Cardiac muscle cell (in vitro differentiated cells and primary cell): Measurements from ENCODE around the gene PNCK. TPM values are rescaled to one million over a fixed set of nuclear protein-coding genes. Genes with fewer than 3 reads are reported as not detected.

Source experiments
- DNase-seq, 2 donors: peaks; one replicate each; pipeline versions ENCODE4 v3.0.0 to v3.0.0-alpha.2; 2010 to 2017; ENCODE audit warnings: low read depth in 1 of 2, low spot score in 1 of 2
- H3K27ac ChIP-seq: fragments of 200-600 bp; sonication (generic); 2 replicates; pipeline ENCODE4 v1.5.1; 2016
- H3K27me3 ChIP-seq: fragments of 200-600 bp; sonication (generic); 2 replicates; pipeline ENCODE4 v1.6.0; 2016; ENCODE audit warnings: control low read depth
- H3K36me3 ChIP-seq: fragments of 200-600 bp; sonication (generic); 2 replicates; pipeline ENCODE4 v1.5.1; 2016; ENCODE audit warnings: control low read depth
- H3K4me1 ChIP-seq: fragments of 200-600 bp; sonication (generic); 2 replicates; pipeline ENCODE4 v1.8.1; 2017; ENCODE audit warnings: low read depth, mild to moderate bottlenecking, mixed run types
- H3K4me3 ChIP-seq: fragments of 200-600 bp; sonication (generic); 2 replicates; pipeline ENCODE4 v1.5.1; 2016; ENCODE audit warnings: mild to moderate bottlenecking
- H3K9me3 ChIP-seq: fragments of 200-600 bp; sonication (generic); 2 replicates; pipeline ENCODE4 v1.5.1; 2017; ENCODE audit warnings: low read depth, mild to moderate bottlenecking, control low read depth
- CTCF ChIP-seq: IDR thresholded peaks from 2 replicates; pipeline ENCODE4 v1.5.1; 2012; ENCODE audit warnings: low read depth, mild to moderate bottlenecking, low read length
- polyA plus RNA-seq: library from polyadenylated mRNA; unstranded; fragments of >200 nt; fragmentation: Nextera tagmentation; extraction: Ambion mirVana; gene quantifications from 2 replicates; pipeline ENCODE4 v1.2.1, GENCODE V29; 2016
- total RNA-seq: library from RNA; depleted of rRNA; stranded (reverse); fragments of >200 nt; gene quantifications from 2 replicates; pipeline ENCODE4 v1.2.3, GENCODE V29; 2016

PNCK gene
- total and polyA plus RNA-seq, 2 experiments from 2014 or later: 14.5 to 23.5 TPM

- no peaks in the 10 kb centered on the region for H3K4me1 ChIP-seq
- peaks cover 10% of the 10 kb centered on the region for H3K27me3 ChIP-seq
- no peak overlapping the region for H3K27ac ChIP-seq
- H3K36me3 ChIP-seq: no peaks in the 10 kb centered on the region
- TF ChIP-seq CTCF: no peak
- H3K4me3 ChIP-seq: no peak overlapping the region
- DNase-seq: peak in 1 of 2 donors; percentile 32
- no peaks in the 10 kb centered on the region for H3K9me3 ChIP-seq
Observed at GRCh38 chrX:153622661-153623309, 50.8 kb downstream of the PNCK start.

- H3K4me3 ChIP-seq: no peak overlapping the region
- peaks cover 17% of the 10 kb centered on the region for H3K27me3 ChIP-seq
- TF ChIP-seq CTCF: no peak
- no peak for DNase-seq
- H3K4me1 ChIP-seq: no peaks in the 10 kb centered on the region
- no peak overlapping the region for H3K27ac ChIP-seq
- no peaks in the 10 kb centered on the region for H3K36me3 ChIP-seq
- no peaks in the 10 kb centered on the region for H3K9me3 ChIP-seq
Observed at GRCh38 chrX:153621949-153622598, 51.5 kb downstream of the PNCK start.

- DNase-seq: no peak
- no peak for TF ChIP-seq CTCF
Observed at GRCh38 chrX:153620576-153620975, 53.0 kb downstream of the PNCK start.

More at GRCh38 chrX:153620576-153620975, 53.0 kb downstream of the PNCK start:
- H3K27ac ChIP-seq: no peak overlapping the region
- no peaks in the 10 kb centered on the region for H3K4me1 ChIP-seq
- peaks cover 30% of the 10 kb centered on the region for H3K27me3 ChIP-seq
- no peak overlapping the region for H3K4me3 ChIP-seq
- H3K36me3 ChIP-seq: no peaks in the 10 kb centered on the region
- H3K9me3 ChIP-seq: no peaks in the 10 kb centered on the region

Other genes with a start within 250 kb of the PNCK start
- 0.36 TPM in 1 of 2 replicates, not detected in the other for gene TREX2, start 227.8 kb downstream of the PNCK start, total RNA-seq
- gene TREX2, start 227.8 kb downstream of the PNCK start, polyA plus RNA-seq: not detected in 2 replicates
- gene HAUS7, start 203.2 kb downstream of the PNCK start, total RNA-seq: 19.1 and 19.8 TPM in 2 replicates
- 12.9 and 22.6 TPM in 2 replicates for gene HAUS7, start 203.2 kb downstream of the PNCK start, polyA plus RNA-seq
- gene BGN, start 178.8 kb downstream of the PNCK start, total RNA-seq: 0.54 and 1.9 TPM in 2 replicates
- gene BGN, start 178.8 kb downstream of the PNCK start, polyA plus RNA-seq: 1.0 and 2.2 TPM in 2 replicates
- gene ATP2B3, start 156.2 kb downstream of the PNCK start, total RNA-seq: 0.14 and 0.21 TPM in 2 replicates
- gene ATP2B3, start 156.2 kb downstream of the PNCK start, polyA plus RNA-seq: 0.06 and 0.42 TPM in 2 replicates
- 28.5 and 33.8 TPM in 2 replicates for gene CCNQ, start 74.7 kb downstream of the PNCK start, total RNA-seq
- 36.8 and 37.0 TPM in 2 replicates for gene CCNQ, start 74.7 kb downstream of the PNCK start, polyA plus RNA-seq
- 5.4 and 8.7 TPM in 2 replicates for gene DUSP9, start 26.6 kb downstream of the PNCK start, total RNA-seq
- gene DUSP9, start 26.6 kb downstream of the PNCK start, polyA plus RNA-seq: 6.8 and 8.7 TPM in 2 replicates
- gene SLC6A8, start 14.1 kb upstream of the PNCK start, total RNA-seq: 23.7 and 29.0 TPM in 2 replicates
- 35.8 and 37.3 TPM in 2 replicates for gene SLC6A8, start 14.1 kb upstream of the PNCK start, polyA plus RNA-seq
- gene BCAP31, start 50.6 kb upstream of the PNCK start, total RNA-seq: 74.7 and 94.0 TPM in 2 replicates
- 189 and 269 TPM in 2 replicates for gene BCAP31, start 50.6 kb upstream of the PNCK start, polyA plus RNA-seq
- gene ABCD1, start 51.0 kb upstream of the PNCK start, total RNA-seq: 23.8 and 28.7 TPM in 2 replicates
- gene ABCD1, start 51.0 kb upstream of the PNCK start, polyA plus RNA-seq: 14.6 and 15.3 TPM in 2 replicates
- 0.48 and 0.85 TPM in 2 replicates for gene PLXNB3, start 90.4 kb upstream of the PNCK start, total RNA-seq
- 0.34 and 1.4 TPM in 2 replicates for gene PLXNB3, start 90.4 kb upstream of the PNCK start, polyA plus RNA-seq
- gene SRPK3, start 107.2 kb upstream of the PNCK start, total RNA-seq: not detected in 2 replicates
- 0.57 and 0.71 TPM in 2 replicates for gene SRPK3, start 107.2 kb upstream of the PNCK start, polyA plus RNA-seq
- 107 and 110 TPM in 2 replicates for gene IDH3G, start 120.6 kb upstream of the PNCK start, total RNA-seq
- 99.8 and 146 TPM in 2 replicates for gene IDH3G, start 120.6 kb upstream of the PNCK start, polyA plus RNA-seq
- 124 and 242 TPM in 2 replicates for gene SSR4, start 120.9 kb upstream of the PNCK start, total RNA-seq
- 275 and 374 TPM in 2 replicates for gene SSR4, start 120.9 kb upstream of the PNCK start, polyA plus RNA-seq
- 5.4 and 5.8 TPM in 2 replicates for gene PDZD4, start 156.7 kb upstream of the PNCK start, total RNA-seq
- gene PDZD4, start 156.7 kb upstream of the PNCK start, polyA plus RNA-seq: 0.50 and 1.7 TPM in 2 replicates
- gene L1CAM, start 212.4 kb upstream of the PNCK start, total RNA-seq: 0.86 and 1.1 TPM in 2 replicates
- gene L1CAM, start 212.4 kb upstream of the PNCK start, polyA plus RNA-seq: 1.4 and 1.5 TPM in 2 replicates
- not detected in 2 replicates for gene AVPR2, start 230.9 kb upstream of the PNCK start, total RNA-seq
- 0.11 TPM in 1 of 2 replicates, not detected in the other for gene AVPR2, start 230.9 kb upstream of the PNCK start, polyA plus RNA-seq